Loucy (cell line): ENCODE results near the gene ULK3.

ENCODE experiments used
- EZH2phosphoT487 ChIP-seq: fragments of 200-600 bp; IDR thresholded peaks from 2 replicates; pipeline ENCODE4 v1.6.1; 2018; ENCODE audit warnings: antibody characterized with exemption, mild to moderate bottlenecking, moderate library complexity, borderline replicate concordance
- TF ChIP-seq, protein P1 (sequence below): fragments of 200-600 bp; sonication (generic); conservative IDR thresholded peaks from 2 replicates; pipeline ENCODE4 v1.5.1; 2014; ENCODE audit warnings: mild to moderate bottlenecking, antibody characterized with exemption, low read length

DNA sequence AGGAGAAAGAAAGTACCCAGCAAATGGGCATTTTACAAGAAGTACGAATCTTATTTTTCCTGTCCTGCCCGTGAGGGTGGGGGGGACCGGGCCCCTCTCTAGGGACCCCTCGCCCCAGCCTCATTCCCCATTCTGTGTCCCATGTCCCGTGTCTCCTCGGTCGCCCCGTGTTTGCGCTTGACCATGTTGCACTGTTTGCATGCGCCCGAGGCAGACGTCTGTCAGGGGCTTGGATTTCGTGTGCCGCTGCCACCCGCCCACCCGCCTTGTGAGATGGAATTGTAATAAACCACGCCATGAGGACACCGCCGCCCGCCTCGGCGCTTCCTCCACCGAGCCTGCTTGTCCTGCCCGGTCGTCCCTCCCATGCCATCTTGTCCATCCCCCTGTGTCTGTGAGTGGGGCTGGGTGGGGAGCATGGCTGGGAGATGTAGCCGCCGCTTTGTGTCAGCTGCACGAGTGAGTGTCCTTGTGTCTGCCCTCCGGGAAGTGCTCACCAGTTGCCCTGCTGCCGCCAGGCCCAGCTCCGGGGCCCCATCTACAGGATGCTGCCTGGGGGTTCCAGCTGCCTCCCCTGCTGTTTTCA, 40.0 kb downstream of the ULK3 start:
- TF ChIP-seq, protein P1, sequence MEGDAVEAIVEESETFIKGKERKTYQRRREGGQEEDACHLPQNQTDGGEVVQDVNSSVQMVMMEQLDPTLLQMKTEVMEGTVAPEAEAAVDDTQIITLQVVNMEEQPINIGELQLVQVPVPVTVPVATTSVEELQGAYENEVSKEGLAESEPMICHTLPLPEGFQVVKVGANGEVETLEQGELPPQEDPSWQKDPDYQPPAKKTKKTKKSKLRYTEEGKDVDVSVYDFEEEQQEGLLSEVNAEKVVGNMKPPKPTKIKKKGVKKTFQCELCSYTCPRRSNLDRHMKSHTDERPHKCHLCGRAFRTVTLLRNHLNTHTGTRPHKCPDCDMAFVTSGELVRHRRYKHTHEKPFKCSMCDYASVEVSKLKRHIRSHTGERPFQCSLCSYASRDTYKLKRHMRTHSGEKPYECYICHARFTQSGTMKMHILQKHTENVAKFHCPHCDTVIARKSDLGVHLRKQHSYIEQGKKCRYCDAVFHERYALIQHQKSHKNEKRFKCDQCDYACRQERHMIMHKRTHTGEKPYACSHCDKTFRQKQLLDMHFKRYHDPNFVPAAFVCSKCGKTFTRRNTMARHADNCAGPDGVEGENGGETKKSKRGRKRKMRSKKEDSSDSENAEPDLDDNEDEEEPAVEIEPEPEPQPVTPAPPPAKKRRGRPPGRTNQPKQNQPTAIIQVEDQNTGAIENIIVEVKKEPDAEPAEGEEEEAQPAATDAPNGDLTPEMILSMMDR, result no peak
- TF ChIP-seq EZH2phosphoT487, result no peak
